Measurements from ENCODE around the gene ZNF462. TPM values are rescaled to one million over a fixed set of nuclear protein-coding genes. Genes with fewer than 3 reads are reported as not detected.
A peak's percentile ranks its signal among the peaks of the same experiment; 100 is the strongest.

The ZNF462 gene
- total RNA-seq, 4 donors from 2014 or later, result 24.5 to 38.6 (median 34.6) TPM

GRCh38 chr9:106960258-106960657 is 97.3 kb downstream of the ZNF462 start:
- no peaks in the 10 kb centered on the region for H3K27me3 ChIP-seq
- H3K27ac ChIP-seq (replicated peaks in 1 of 4), result no peak overlapping the region
- H3K36me3 ChIP-seq, result peaks cover 0 to 7% (median 0%) of the 10 kb centered on the region in 4 donors
- no peaks in the 10 kb centered on the region for H3K9me3 ChIP-seq
- peaks cover 10 to 35% (median 31%) of the 10 kb centered on the region in 4 donors for H3K4me1 ChIP-seq
- intact Hi-C loops (cut with DNase I), result no loop called here
- TF ChIP-seq POLR2AphosphoS5 (IDR thresholded peaks at IDR 0.05) (no peak), POLR2A (IDR thresholded peaks at IDR 0.05; ENCODE audit: low read depth) (no peak), CTCF (IDR thresholded peaks at IDR 0.05) (no peak), EP300 (IDR thresholded peaks at IDR 0.05) (no peak)
- WGBS, result 75% methylated on average over 5 of the region's 5 CpGs
- H3K4me3 ChIP-seq, result no peak overlapping the region
- DNase-seq (ENCODE audit: extremely low spot score), result peak; percentile 57

GRCh38 chr9:106961623-106962022 is 98.7 kb downstream of the ZNF462 start:
- 82% methylated on average over 2 of the region's 2 CpGs for WGBS
- intact Hi-C loops (cut with DNase I), result no loop called here
- Histone ChIP-seq H3K9me3 (no peaks in the 10 kb centered on the region), H3K4me3 (no peak overlapping the region), H3K27ac (replicated peaks in 1 of 4) (peak overlapping the region in 2 of 4 donors; percentile 11 to 30), H3K27me3 (no peaks in the 10 kb centered on the region), H3K36me3 (peaks cover 0 to 7% (median 0%) of the 10 kb centered on the region in 4 donors), H3K4me1 (peaks cover 10 to 29% (median 27%) of the 10 kb centered on the region in 4 donors)
- TF ChIP-seq POLR2AphosphoS5 (IDR thresholded peaks at IDR 0.05), result no peak
- no peak for TF ChIP-seq POLR2A (IDR thresholded peaks at IDR 0.05; ENCODE audit: low read depth)
- no peak for TF ChIP-seq CTCF (IDR thresholded peaks at IDR 0.05)
- no peak for TF ChIP-seq EP300 (IDR thresholded peaks at IDR 0.05)
- DNase-seq (ENCODE audit: extremely low spot score), result peak; percentile 34

GRCh38 chr9:106962122-106962521 is 99.2 kb downstream of the ZNF462 start:
- H3K4me1 ChIP-seq, result peaks cover 10 to 32% (median 22%) of the 10 kb centered on the region in 4 donors
- H3K27me3 ChIP-seq, result no peaks in the 10 kb centered on the region
- H3K4me3 ChIP-seq, result no peak overlapping the region
- TF ChIP-seq EP300 (IDR thresholded peaks at IDR 0.05) (no peak), CTCF (IDR thresholded peaks at IDR 0.05) (no peak), POLR2AphosphoS5 (IDR thresholded peaks at IDR 0.05) (no peak), POLR2A (IDR thresholded peaks at IDR 0.05; ENCODE audit: low read depth) (no peak)
- DNase-seq (ENCODE audit: extremely low spot score), result no peak
- peaks cover 0 to 7% (median 0%) of the 10 kb centered on the region in 4 donors for H3K36me3 ChIP-seq
- WGBS, result 52% methylated on average over 2 of the region's 2 CpGs
- intact Hi-C loops (cut with DNase I), result no loop called here
- H3K9me3 ChIP-seq, result no peaks in the 10 kb centered on the region
- H3K27ac ChIP-seq (replicated peaks in 1 of 4), result peak overlapping the region in 3 of 4 donors; percentile 11 to 37 (median 30)

GRCh38 chr9:106962615-106963363 is 99.8 kb downstream of the ZNF462 start:
- Histone ChIP-seq H3K4me3 (no peak overlapping the region), H3K27me3 (no peaks in the 10 kb centered on the region), H3K27ac (replicated peaks in 1 of 4) (peak overlapping the region in 2 of 4 donors; percentile 3 to 11), H3K4me1 (peaks cover 10 to 34% (median 22%) of the 10 kb centered on the region in 4 donors), H3K9me3 (no peaks in the 10 kb centered on the region), H3K36me3 (peaks cover 0 to 7% (median 0%) of the 10 kb centered on the region in 4 donors)
- 74% methylated on average over 8 of the region's 8 CpGs for WGBS
- peak; percentile 47 for DNase-seq (ENCODE audit: extremely low spot score)
- TF ChIP-seq EP300 (IDR thresholded peaks at IDR 0.05) (no peak), CTCF (IDR thresholded peaks at IDR 0.05) (no peak), POLR2A (IDR thresholded peaks at IDR 0.05; ENCODE audit: low read depth) (no peak), POLR2AphosphoS5 (IDR thresholded peaks at IDR 0.05) (peak; percentile 36 to 55)
- intact Hi-C loops (cut with DNase I), result no loop called here

All from esophagus muscularis mucosa (tissue), 4 donors.